Amygdala (tissue), 56 donors: Measurements from ENCODE around the gene HDDC3.

Source experiments
- DNase-seq, 56 donors: peaks; one replicate each; lab custom pipeline; 2025; lab: John Stamatoyannopoulos, UW

Gene HDDC3

GRCh38 chr15:90954712-90955623, 22.6 kb upstream of the HDDC3 start, which contains the start of gene RCCD1:
RCCD1 (plus strand) TSS chr15:90954884; CDS start chr15:90956735, 1,851 bp downstream.
- peak; percentile 23 to 96 (median 88) for DNase-seq

GRCh38 chr15:90953947-90954711, 21.8 kb upstream of the HDDC3 start:
- DNase-seq = no peak

- DNase-seq = no peak
Observed at GRCh38 chr15:90952901-90953677, 20.7 kb upstream of the HDDC3 start.

- DNase-seq = no peak
Observed at GRCh38 chr15:90950676-90951075, 18.3 kb upstream of the HDDC3 start.

GRCh38 chr15:90949979-90950675, 17.8 kb upstream of the HDDC3 start:
- no peak for DNase-seq

GRCh38 chr15:90948506-90948905, 16.2 kb upstream of the HDDC3 start:
- no peak for DNase-seq

- no peak for DNase-seq
Observed at GRCh38 chr15:90947577-90948357, 15.4 kb upstream of the HDDC3 start.

- DNase-seq = no peak
Observed at GRCh38 chr15:90946941-90947576, 14.7 kb upstream of the HDDC3 start.

- no peak for DNase-seq
Observed at GRCh38 chr15:90946538-90946937, 14.2 kb upstream of the HDDC3 start.

GRCh38 chr15:90945091-90945490, 12.7 kb upstream of the HDDC3 start:
- no peak for DNase-seq

GRCh38 chr15:90942354-90943120, 10.2 kb upstream of the HDDC3 start:
- no peak for DNase-seq

GRCh38 chr15:90941038-90941437, 8.7 kb upstream of the HDDC3 start:
- DNase-seq = no peak

- no peak for DNase-seq
Observed at GRCh38 chr15:90939756-90940155, 7.4 kb upstream of the HDDC3 start.

GRCh38 chr15:90938261-90938660, 5.9 kb upstream of the HDDC3 start:
- no peak for DNase-seq

- no peak for DNase-seq
Observed at GRCh38 chr15:90936823-90937222, 4.5 kb upstream of the HDDC3 start.

GRCh38 chr15:90934949-90935751, 2.8 kb upstream of the HDDC3 start, which contains the start of gene UNC45A:
UNC45A (plus strand) TSS chr15:90935285; CDS start chr15:90935325, 40 bp downstream.
- DNase-seq = peak in 55 of 56 donors; percentile 32 to 93 (median 79)
